HG03457 (cell line): ENCODE measurements around the gene ZFR2.

Experiments used
- ATAC-seq: cut with Tn5 transposase; IDR thresholded peaks from one replicate; pipeline ENCODE4 v1.9.1; 2021; ENCODE audit warnings: moderate number of reproducible peaks; ENCODE audit not compliant: unreplicated experiment

The ZFR2 gene

GRCh38 chr19:3837922-3838321 is 30.9 kb downstream of the ZFR2 start:
- no peak for ATAC-seq

GRCh38 chr19:3837332-3837731 is 31.5 kb downstream of the ZFR2 start:
- ATAC-seq: no peak

GRCh38 chr19:3836887-3837286 is 32.0 kb downstream of the ZFR2 start:
- no peak for ATAC-seq

- ATAC-seq: no peak
Measured at GRCh38 chr19:3835055-3835435, 33.8 kb downstream of the ZFR2 start.

- ATAC-seq: no peak
Measured at GRCh38 chr19:3834349-3835054, 34.3 kb downstream of the ZFR2 start.

GRCh38 chr19:3833578-3834348 is 35.1 kb downstream of the ZFR2 start:
- ATAC-seq: no peak

- ATAC-seq: no peak
Measured at GRCh38 chr19:3832001-3832400, 36.8 kb downstream of the ZFR2 start.

GRCh38 chr19:3831601-3832000 is 37.2 kb downstream of the ZFR2 start:
- no peak for ATAC-seq

GRCh38 chr19:3830621-3831589 is 37.9 kb downstream of the ZFR2 start:
- ATAC-seq: no peak

- no peak for ATAC-seq
Measured at GRCh38 chr19:3827306-3827705, 41.5 kb downstream of the ZFR2 start.

GRCh38 chr19:3826163-3826562 is 42.7 kb downstream of the ZFR2 start:
- no peak for ATAC-seq

- no peak for ATAC-seq
Measured at GRCh38 chr19:3825286-3825956, 43.4 kb downstream of the ZFR2 start.

GRCh38 chr19:3823350-3823713 is 45.5 kb downstream of the ZFR2 start:
- no peak for ATAC-seq

- ATAC-seq: no peak
Measured at GRCh38 chr19:3822683-3823349, 46.0 kb downstream of the ZFR2 start.

- ATAC-seq: no peak
Measured at GRCh38 chr19:3821857-3822364, 46.9 kb downstream of the ZFR2 start.

GRCh38 chr19:3821156-3821555 is 47.7 kb downstream of the ZFR2 start:
- no peak for ATAC-seq

- no peak for ATAC-seq
Measured at GRCh38 chr19:3819989-3820388, 48.8 kb downstream of the ZFR2 start.

GRCh38 chr19:3818918-3819317 is 49.9 kb downstream of the ZFR2 start:
- ATAC-seq: no peak

GRCh38 chr19:3818466-3818865 is 50.4 kb downstream of the ZFR2 start:
- no peak for ATAC-seq

- ATAC-seq: no peak
Measured at GRCh38 chr19:3817761-3818160, 51.1 kb downstream of the ZFR2 start.
